Adrenal gland (tissue), 12 donors: ENCODE measurements around the gene INPP4B. TPM values are rescaled to one million over a fixed set of nuclear protein-coding genes. Genes with fewer than 3 reads are reported as not detected.

Experiments used
- DNase-seq, 7 donors: peaks; one replicate each; pipeline ENCODE4 v3.0.0-alpha.2; 2019 to 2020
- H3K27ac ChIP-seq, 5 donors: fragments of 200-600 bp; sonication (generic) in 4 of 5; 1 replicate in 3 of 5; 2 replicates in 2 of 5; pipeline versions ENCODE4 v1.5.1 to v1.8.0; 2016 to 2020; ENCODE audit warnings: mild to moderate bottlenecking in 1 of 5
- H3K27me3 ChIP-seq: fragments of 200-600 bp; 2 replicates; pipeline ENCODE4 v1.8.0; 2021
- H3K36me3 ChIP-seq, 2 donors: fragments of 200-600 bp; replicated peaks in 1 of 2; 1 replicate in 1 of 2; 2 replicates in 1 of 2; pipeline versions ENCODE4 v1.5.1 to v1.8.0; 2018 to 2022
- H3K4me1 ChIP-seq, 2 donors: fragments of 200-600 bp; replicated peaks in 1 of 2; 1 replicate in 1 of 2; 2 replicates in 1 of 2; pipeline versions ENCODE4 v1.5.1 to v1.8.0; 2018 to 2021
- H3K4me3 ChIP-seq, 4 donors: fragments of 200-600 bp; sonication (generic) in 3 of 4; one replicate each; pipeline ENCODE4 v1.5.1; 2016 to 2018
- H3K9me3 ChIP-seq, 3 donors: fragments of 200-600 bp; sonication (generic) in 1 of 3; replicated peaks in 1 of 3; 1 replicate in 2 of 3; 2 replicates in 1 of 3; pipeline versions ENCODE4 v1.5.1 to v1.8.0; 2016 to 2021
- CTCF ChIP-seq, 6 experiments: fragments of 450-650 bp in 4 of 6; fragments of 200-600 bp in 2 of 6; sonication (generic) in 1 of 6; IDR thresholded peaks; 1 replicate in 5 of 6; 2 replicates in 1 of 6; pipeline versions ENCODE4 v1.5.1 to v1.8.0; 2016 to 2021; ENCODE audit warnings: antibody characterized with exemption in 6 of 6, mild to moderate bottlenecking in 2 of 6, moderate library complexity in 1 of 6
- POLR2A ChIP-seq, 2 donors: fragments of 450-650 bp; IDR thresholded peaks; one replicate each; pipeline ENCODE4 v1.6.1; 2017; ENCODE audit warnings: antibody characterized with exemption in 2 of 2, mild to moderate bottlenecking in 2 of 2, moderate library complexity in 1 of 2
- WGBS, 4 donors: extraction: QIAGEN DNeasy Blood & Tissue Kit in 2 of 4; methylation state at CpG; one replicate each; pipeline versions ENCODE4 v1.1.5 to v1.1.7; 2013 to 2017; 5-methylcytosine and 5-hydroxymethylcytosine counted together
- intact Hi-C, 2 donors: fragments of 100-400 bp; cut with DNase I; formaldehyde crosslinking; loops; one replicate each; pipeline versions ENCODE4 v1.14.1 to v1.15.0; 2022 to 2023
- polyA plus RNA-seq, 3 donors: library from polyadenylated mRNA; stranded (reverse); fragments of 200-250 nt in 2 of 3; fragments of 350-450 nt in 1 of 3; fragmentation: Illumina TruSeq in 1 of 3; extraction: RNeasy Lipid Tissue Mini Kit (QIAGEN cat#74804) in 1 of 3; gene quantifications; one replicate each; pipeline ENCODE4 v1.2.3, GENCODE V29; 2013 to 2014
- total RNA-seq, 9 donors: library from RNA; depleted of rRNA in 4 of 9; stranded (reverse); fragments of >200 nt in 4 of 9; fragments of 120-200 nt in 1 of 9; fragmentation: NEBNext Ultra II Directional in 1 of 9; extraction: Animal tissue kit (Norgen Biotek cat#: 25700) in 1 of 9; gene quantifications; one replicate each; pipeline versions ENCODE4 v1.1.0 to v1.2.4, GENCODE V29; 2013 to 2023
- donor health status: healthy with polysubstance abuse.
- donor health status: Bipolar disorder and iron deficiency.
- donor health status: DM: yes; HTN: yes; CAD: no.
- donor health status: DM: no; HTN: no; CAD: no.
- donor health status: DM: no; HTN: no; CAD: no.
- donor health status: DM: yes; HTN: yes; CAD: no.

Gene INPP4B
- total and polyA plus RNA-seq, 12 donors = 2.2 to 21.6 (median 11.8) TPM

DNA sequence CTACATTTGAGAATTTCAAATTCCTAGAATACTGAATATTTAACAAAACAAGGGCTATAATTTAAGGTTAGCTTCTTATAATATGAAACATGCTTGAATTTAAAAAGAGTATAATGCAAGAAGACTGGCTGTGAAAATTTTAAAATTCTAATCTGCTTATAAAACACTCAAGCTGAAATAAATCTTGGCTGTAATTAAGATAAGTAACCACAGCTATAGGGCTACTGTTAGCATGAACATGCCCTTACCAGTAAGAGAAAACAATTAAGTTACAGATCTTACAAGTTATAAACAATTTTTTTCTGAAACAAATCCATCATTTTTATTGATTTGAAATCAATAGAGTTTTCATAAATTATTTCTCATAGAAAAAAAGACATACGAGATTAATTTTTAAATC lies 148.2 kb downstream of the INPP4B start:
- H3K4me1 ChIP-seq = no peaks in the 10 kb centered on the region
- WGBS, 4 donors = 86 to 96% (median 94%) methylated on average over 1 of the region's 1 CpG
- no peak for TF ChIP-seq CTCF (IDR thresholded peaks at IDR 0.05)
- no peak for TF ChIP-seq POLR2A (IDR thresholded peaks at IDR 0.05)
- intact Hi-C loops = no loop called here
- H3K27me3 ChIP-seq = no peaks in the 10 kb centered on the region
- H3K4me3 ChIP-seq = no peak overlapping the region
- H3K36me3 ChIP-seq = no peaks in the 10 kb centered on the region
- H3K27ac ChIP-seq = no peak overlapping the region
- DNase-seq = no peak
- H3K9me3 ChIP-seq = no peaks in the 10 kb centered on the region

GRCh38 chr4:142697320-142697719 lies 148.8 kb downstream of the INPP4B start:
- no peak for DNase-seq
- TF ChIP-seq POLR2A (IDR thresholded peaks at IDR 0.05) (no peak), CTCF (IDR thresholded peaks at IDR 0.05) (no peak)
- H3K9me3 ChIP-seq = no peaks in the 10 kb centered on the region
- intact Hi-C loops = no loop called here
- H3K27ac ChIP-seq = no peak overlapping the region
- H3K36me3 ChIP-seq = no peaks in the 10 kb centered on the region
- no peaks in the 10 kb centered on the region for H3K27me3 ChIP-seq
- 60 to 75% (median 74%) methylated on average over 2 of the region's 2 CpGs for WGBS, 4 donors
- H3K4me1 ChIP-seq = no peaks in the 10 kb centered on the region
- H3K4me3 ChIP-seq = no peak overlapping the region

DNA sequence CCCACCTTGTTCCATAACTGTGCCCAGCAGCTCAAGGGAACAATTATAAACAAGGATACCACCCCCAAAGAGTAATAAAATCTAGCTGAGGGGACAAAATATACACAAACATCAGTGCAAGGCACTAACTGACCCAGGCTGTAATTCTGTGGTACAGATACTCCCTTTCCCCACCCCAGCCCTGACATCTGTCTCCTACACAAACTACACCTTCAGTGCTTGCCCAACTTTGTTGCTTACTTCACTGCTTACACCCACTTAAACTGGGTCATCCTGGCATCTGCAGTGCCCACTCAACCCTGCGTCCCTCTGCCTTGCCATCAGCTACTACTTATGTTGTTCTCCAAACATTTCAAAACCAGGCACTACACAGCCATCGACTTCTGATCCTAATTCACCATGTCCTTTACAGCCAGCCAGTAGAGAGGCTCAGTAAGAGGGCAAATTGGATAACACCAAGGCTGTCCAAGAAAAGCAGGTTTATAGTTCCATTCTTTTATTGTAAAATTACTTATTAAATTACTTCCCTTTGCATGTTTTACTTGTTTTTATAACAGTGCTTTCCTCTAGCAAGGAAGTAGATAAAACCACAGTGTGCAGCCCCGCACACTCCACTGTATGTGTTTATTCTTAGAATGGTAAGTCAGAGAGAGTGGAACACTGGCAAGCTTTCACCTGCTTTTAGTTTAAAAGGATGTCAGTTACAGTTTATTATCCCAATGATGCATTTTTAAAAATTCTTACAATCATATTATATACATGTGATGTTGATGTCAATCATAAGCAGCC lies 149.6 kb downstream of the INPP4B start:
- TF ChIP-seq POLR2A (IDR thresholded peaks at IDR 0.05) (no peak), CTCF (IDR thresholded peaks at IDR 0.05) (no peak)
- WGBS, 4 donors = 62 to 73% (median 71%) methylated on average over 3 of the region's 3 CpGs
- H3K36me3 ChIP-seq = no peaks in the 10 kb centered on the region
- H3K27me3 ChIP-seq = no peaks in the 10 kb centered on the region
- H3K4me3 ChIP-seq = no peak overlapping the region
- no peak for DNase-seq
- no peak overlapping the region for H3K27ac ChIP-seq
- intact Hi-C loops = no loop called here
- no peaks in the 10 kb centered on the region for H3K9me3 ChIP-seq
- H3K4me1 ChIP-seq = no peaks in the 10 kb centered on the region

GRCh38 chr4:142690406-142691163 lies 155.5 kb downstream of the INPP4B start:
- 89 to 98% (median 92%) methylated on average over 4 of the region's 4 CpGs for WGBS, 4 donors
- intact Hi-C loops = no loop called here
- H3K9me3 ChIP-seq = no peaks in the 10 kb centered on the region
- TF ChIP-seq POLR2A (IDR thresholded peaks at IDR 0.05) (no peak), CTCF (IDR thresholded peaks at IDR 0.05) (no peak)
- no peaks in the 10 kb centered on the region for H3K4me1 ChIP-seq
- no peak overlapping the region for H3K27ac ChIP-seq
- no peaks in the 10 kb centered on the region for H3K27me3 ChIP-seq
- H3K36me3 ChIP-seq = no peaks in the 10 kb centered on the region
- no peak overlapping the region for H3K4me3 ChIP-seq
- DNase-seq = no peak
